Mucosa of gallbladder (tissue), 1 donor: ENCODE results near the gene USP49. TPM values are rescaled to one million over a fixed set of nuclear protein-coding genes. Genes with fewer than 3 reads are reported as not detected.
"Not testable (repeated sequence)": the region's sequence is repeated elsewhere in the genome, so short reads cannot be mapped to it uniquely, and the experiment has no call there.

Experiments
- DNase-seq: peaks from one replicate; pipeline ENCODE4 v3.0.0-alpha.2; 2020; ENCODE audit warnings: low spot score
- total RNA-seq: library from RNA; stranded (reverse); gene quantifications from one replicate; pipeline ENCODE4 v1.2.1, GENCODE V29; 2021
- donor health status: DM: no; HTN: no; CAD: no.

The USP49 gene
- total RNA-seq, 1 donor from 2014 or later, result 3.3 TPM

- DNase-seq, result peak; percentile 76
These were observed 114.4 kb downstream of the USP49 start, which contains the start of gene PRICKLE4 for GRCh38 chr6:41780551-41781365. Gene PRICKLE4 (plus strand): TSS chr6:41780782. CDS start chr6:41783474, 2,692 bp downstream.

- peak; percentile 97 for DNase-seq
These were observed 115.2 kb downstream of the USP49 start, which contains the start of gene FRS3 for GRCh38 chr6:41779788-41780550. Gene FRS3 (minus strand): TSS chr6:41779900. CDS start chr6:41776987, 2,913 bp downstream.

DNA sequence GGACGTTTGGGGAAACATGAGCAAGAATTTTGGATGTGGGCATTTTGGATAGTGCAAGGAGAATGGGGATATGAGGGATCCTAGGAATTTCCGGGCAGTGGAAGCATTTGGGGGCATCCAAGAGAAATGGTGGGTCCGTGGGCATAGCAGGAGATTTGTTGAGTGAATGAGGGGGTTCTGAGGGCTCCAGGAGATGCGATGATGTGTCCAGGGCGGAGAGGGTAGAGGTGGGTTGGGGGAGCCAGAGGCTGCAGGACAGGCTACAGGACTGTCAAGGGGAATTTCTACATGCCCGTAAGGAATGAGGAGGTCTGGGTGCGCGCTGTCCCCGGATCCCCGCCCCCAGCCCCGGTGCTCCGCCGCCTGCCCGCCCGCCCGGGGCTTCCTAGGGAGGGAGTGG is 115.8 kb downstream of the USP49 start:
- no peak for DNase-seq

- DNase-seq, result no peak
These were observed 116.3 kb downstream of the USP49 start for GRCh38 chr6:41778895-41779294.

DNA sequence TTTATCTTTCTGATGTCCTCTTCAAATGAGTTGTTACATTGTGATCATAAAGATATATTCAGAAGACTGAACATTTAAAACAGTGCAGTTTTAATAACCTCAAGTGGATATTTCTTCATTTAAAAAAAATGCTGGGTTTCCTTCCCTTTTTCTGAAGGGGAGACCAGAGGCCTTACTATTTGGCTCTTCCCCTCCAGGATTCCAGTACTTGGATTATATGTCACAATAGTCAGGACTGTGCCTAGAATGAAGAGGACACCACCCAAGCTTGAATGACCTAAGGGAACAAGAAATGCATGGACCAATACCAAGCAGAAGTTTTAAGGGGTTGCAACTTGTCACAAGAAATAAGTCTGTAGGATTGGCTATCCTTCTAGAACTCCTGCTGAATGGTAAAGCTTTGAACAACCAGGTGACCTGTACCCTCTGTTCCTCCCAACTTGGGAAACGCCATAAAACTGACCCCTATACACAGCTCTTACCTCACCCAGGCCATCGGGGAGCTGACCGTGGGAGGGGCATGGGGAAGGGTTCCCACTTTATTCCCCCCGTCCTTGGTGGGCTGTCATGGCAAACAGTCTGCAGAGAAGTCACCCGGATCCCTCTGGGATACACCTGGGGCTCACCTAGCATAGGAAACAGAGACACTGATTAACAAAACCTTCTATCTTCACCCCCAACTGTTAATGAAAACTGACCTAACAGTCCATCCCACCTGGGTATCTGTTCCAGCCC is 117.5 kb downstream of the USP49 start:
- no peak for DNase-seq

- DNase-seq, result no peak
These were observed 119.8 kb downstream of the USP49 start for GRCh38 chr6:41775293-41775882.

GRCh38 chr6:41774841-41775240 is 120.3 kb downstream of the USP49 start:
- no peak for DNase-seq

DNA sequence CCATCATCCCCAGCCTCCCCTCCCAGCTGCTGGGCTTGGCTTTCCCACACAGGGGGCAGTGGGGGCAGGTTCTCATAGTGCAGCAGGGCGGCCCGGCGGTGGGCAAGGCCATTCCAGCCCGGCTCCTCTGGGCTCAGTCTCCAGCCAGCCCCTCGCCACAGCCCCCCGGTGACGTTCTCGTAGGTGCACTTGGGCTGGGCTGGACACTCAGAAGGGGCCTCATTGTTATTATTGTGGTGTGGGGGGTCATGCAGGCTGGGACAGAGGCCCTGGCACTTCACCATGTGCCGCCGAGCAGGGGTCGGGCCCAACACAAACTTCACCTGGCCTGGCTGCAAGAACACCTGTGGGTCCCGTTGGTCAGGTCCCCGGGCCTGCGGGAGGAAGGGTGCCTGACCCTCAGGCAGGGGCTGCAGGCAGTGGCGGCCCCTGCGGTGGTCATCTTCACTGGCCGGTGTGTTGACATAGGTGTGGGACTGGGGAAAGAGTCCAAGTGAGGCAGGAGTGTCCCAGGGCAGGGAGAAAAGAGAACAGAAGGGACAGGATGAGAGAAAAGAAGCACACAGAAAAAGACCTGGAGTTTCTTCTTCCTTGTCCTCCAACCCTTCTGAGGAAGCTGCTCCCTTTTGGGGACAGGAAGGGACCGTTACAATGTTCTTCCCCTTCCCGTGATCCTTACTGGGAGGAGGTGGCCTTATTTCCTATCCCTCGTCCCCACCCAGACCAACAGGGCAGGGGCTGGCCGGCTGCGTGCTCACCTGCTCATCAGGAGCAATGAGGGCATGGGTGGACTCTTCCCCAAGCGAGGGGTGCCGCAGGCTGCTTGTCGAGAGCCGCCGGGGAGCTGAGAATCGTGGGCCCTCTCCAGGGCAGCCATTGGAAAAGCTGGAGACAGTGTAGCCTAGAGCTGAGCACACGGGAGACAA is 123.9 kb downstream of the USP49 start:
- DNase-seq, result no peak

DNA sequence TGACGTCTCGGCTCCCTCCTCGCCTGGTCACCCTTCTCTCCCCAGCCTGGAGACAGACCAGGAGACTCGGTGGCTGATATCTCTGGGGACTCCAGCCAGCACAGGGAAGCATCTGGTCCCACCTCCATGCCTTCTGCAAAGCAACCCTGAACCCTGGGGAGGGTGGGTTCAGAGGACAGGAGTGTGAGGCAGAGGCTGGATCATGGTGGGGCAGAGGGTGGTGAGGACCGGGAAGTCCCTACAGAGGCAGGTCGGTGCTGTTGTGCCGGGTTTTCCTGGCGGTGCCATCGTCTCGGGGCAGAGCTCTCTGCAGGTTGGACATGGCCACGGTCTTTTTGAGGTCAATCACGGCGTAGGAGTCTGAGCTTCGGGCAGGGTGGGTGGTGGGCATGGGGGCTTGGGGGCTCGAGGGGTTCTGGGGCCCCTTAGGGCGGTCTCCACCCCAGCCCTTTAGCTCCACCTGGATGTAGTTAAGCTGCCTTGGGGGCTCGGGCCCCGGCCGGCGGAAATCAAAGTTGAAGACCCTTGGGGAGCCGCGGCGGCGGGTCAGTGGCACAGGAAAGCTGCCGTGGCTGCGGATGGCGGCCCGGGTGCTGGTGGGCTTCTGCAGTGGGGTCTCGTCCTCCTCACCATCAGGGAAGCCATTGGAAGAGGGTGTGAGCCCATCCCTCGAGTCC is 124.7 kb downstream of the USP49 start:
- DNase-seq, result no peak

GRCh38 chr6:41769376-41769775 is 125.8 kb downstream of the USP49 start:
- no peak for DNase-seq

DNA sequence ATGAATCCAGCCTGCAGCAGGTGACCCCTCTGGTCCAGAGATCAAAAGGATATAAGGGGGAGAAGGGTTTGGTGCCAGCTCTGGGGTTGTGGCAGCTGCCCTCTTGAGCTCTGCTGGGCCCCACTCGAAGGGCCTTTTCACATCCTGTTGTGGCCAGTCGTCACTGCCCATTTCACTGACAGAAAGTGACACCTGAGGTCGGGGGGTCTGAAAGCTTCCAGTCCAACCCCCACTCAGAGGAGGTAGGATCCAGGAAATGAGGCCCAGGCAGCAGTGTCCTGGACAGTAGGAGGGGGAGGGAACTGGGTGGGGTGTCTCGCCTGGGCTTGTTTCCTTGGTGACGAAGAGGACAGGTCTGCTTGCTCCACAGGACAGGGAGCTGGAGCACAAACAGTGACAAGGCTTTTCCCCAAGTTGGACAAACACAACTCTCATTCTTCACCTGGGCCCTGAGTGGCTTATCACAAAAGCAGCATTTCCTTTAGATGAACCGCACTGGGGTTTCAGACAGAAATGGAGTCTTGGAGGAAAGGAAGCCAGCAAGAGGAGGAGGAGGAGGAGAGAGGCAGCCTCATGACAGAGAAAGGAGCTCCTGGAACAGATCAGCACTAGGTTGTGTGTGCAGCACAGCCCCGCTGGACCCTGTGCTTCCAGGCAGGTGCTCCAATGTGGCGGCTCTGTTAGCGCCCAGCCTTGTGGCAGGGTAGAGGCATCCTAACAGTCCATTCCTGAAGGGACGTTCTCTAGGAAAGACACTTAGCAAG is 126.4 kb downstream of the USP49 start:
- no peak for DNase-seq

GRCh38 chr6:41767112-41767833 is 127.9 kb downstream of the USP49 start:
- peak; percentile 55 for DNase-seq

DNA sequence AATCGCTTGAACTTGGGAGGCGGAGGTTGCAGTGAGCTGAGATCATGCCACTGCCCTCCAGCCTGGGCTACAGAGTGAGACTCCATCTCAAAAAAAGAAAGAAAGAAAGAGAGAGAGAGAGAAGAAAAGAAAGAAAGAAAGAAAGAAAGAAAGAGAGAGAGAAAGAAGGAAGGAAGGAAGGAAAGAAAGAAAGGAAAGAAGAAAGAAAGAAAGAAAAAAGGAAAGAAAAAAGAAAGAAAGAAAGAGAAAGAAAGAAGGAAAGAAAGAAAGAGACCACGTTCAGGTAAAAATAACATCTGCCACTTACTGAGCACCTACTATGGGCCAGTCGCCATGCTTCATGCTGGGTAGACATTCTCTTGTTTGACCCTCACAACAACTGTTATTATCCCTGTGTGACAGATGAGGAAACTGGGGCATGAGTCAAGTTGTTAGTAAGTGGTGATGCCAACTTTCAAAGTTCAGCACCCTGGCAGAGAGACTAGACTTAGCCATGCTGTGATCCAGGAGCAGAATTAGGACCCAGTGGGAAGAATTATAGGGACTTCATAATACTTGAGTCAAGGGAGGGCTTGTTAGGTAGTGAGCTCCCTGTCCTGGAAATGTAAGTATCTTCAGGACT is 129.0 kb downstream of the USP49 start:
- not testable (repeated sequence) for DNase-seq

DNA sequence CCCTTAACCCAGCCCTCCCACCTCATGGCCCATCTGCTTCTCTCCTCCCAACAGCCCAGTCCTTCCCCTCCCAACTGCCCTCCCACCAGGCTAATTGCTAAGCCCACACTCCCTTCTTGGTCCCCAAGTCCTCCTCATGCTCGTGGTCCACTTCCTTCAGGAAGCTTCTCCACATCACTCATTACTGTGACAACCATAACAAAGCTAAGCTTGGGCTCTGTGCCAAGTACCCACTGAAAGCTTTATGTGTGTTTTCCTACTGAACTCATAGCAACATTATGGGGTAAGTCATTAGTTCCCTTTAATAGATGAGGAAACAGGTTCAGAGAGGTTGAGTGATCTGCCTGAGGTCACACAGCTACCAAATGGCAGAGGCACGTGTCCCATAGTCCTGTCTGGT is 131.7 kb downstream of the USP49 start:
- DNase-seq, result no peak

DNA sequence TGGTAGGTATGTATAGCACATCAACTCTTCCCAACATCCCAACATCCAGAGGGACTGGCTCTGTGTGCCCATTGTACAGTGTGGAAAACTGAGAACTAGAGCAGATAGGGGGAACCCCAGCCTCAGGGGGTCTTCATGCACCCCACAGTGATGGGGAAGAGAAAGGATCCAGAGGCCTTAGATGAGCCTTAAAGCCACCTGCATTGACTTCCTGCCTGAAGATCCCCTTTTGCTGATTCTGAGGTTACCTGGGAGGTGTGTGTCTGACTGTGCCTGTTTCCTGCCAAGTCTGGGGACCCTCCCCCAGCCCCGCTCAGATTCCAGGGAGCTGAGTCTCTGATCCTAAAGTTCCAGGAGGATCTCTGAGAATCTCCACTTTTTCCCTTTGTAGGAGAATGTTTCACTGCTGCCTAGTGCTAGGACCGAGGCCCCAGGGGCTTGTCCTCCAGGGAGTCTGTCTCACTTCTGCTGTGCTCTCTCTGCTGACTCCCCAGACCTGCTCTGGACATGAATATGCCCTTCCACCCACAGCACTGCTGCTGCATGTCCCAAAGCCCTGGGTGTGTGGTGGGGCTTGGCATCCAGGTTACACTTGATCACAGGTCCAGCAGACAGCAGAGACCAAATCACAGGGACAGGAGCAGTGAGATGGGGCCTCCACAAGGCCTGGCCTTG is 135.1 kb downstream of the USP49 start:
- DNase-seq, result no peak

GRCh38 chr6:41759106-41759904 is 135.9 kb downstream of the USP49 start:
- no peak for DNase-seq

- DNase-seq, result no peak
These were observed 136.5 kb downstream of the USP49 start for GRCh38 chr6:41758641-41759035.
